GM18951 (cell line): ENCODE measurements around the gene LPCAT3.

Source experiments
- POLR2A ChIP-seq: IDR thresholded peaks from 4 replicates; pipeline ENCODE4 v1.6.1; 2011; ENCODE audit warnings: mild to moderate bottlenecking; ENCODE audit not compliant: insufficient read length, insufficient read depth; ENCODE audit errors: extremely low read depth
- in situ Hi-C: fragments of 300-500 bp; cut with MboI; formaldehyde crosslinking; loops from one replicate; pipeline ENCODE4 v1.12.0; 2022; ENCODE audit warnings: low sequenced_read_pairs, mixed read lengths, inconsistent platforms; ENCODE audit not compliant: unreplicated experiment

The LPCAT3 gene

DNA sequence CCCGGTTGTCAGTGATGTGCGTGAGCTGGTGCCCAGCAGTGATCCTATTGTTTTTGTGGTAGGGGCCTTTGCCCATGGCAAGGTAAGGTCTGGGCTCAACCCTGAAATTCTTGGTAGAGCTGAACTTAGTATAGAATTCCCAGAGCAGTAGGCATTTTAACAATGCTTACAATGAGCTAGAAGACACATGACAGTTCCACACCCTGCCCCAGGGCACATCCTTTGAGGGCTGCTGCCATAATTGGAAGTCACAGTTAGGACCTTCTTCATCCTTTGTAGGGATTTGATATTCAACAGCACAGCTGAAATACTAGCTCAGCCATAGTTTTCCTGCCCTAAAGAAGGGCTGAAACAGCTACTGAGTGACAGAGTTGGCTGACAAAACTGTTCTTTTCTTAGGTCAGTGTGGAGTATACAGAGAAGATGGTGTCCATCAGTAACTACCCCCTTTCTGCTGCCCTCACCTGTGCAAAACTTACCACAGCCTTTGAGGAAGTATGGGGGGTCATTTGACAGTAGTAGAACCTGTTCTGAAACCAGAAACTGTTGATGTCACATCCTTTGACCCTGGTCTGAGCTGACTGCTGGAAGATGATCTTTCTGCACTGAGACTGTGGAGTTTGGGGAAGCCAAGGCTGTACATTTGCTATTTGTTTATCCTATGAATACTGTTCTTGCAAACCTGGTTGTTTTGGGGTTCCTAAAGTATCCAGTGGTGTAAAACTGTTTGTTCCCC is 42.8 kb downstream of the LPCAT3 start:
- TF ChIP-seq POLR2A: no peak
- in situ Hi-C loops: no loop called here

DNA sequence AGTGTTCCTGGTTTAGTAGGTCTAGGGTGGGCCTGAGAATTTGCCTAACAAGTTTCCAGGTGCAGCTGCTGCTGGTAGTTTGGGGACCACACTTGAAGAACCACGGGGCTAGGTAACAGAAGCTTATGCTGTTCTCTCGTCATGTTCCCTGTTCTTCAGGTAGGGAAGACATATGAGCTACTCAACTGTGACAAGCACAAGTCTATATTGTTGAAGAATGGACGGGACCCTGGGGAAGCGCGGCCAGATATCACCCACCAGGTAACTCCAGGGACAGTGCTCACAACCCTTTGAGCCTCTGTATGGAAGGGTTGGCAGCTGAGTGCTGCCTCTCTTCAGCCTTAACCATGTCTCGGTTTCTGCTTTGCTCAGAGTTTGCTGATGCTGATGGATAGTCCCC is 44.1 kb downstream of the LPCAT3 start:
- TF ChIP-seq POLR2A: no peak
- in situ Hi-C loops: no loop called here

DNA sequence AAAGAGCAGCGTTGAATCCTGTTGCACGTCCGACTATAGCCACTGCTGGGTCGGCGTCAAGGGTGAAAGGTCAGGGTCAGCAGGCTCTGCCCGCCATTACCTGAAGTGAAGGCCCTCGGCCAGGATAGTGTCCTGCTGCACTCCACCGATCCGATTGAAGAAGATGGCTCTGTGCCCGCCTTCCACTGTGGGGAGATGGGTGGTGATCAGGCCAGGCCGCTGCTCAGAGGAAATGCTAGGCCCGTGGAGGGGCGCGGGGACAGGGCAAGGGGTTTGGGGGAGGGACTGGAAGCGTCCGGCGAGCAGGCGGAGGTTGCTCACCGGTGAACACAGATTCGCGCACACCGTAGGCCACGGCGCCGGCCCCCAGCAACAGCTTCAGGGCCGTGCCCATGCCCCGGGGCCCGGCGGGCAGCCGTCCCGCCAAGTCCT is 48.2 kb downstream of the LPCAT3 start:
- no peak for TF ChIP-seq POLR2A
- in situ Hi-C loops: no loop called here

- in situ Hi-C loops: no loop called here
- no peak for TF ChIP-seq POLR2A
Observed at GRCh38 chr12:6968426-6968825, 49.9 kb downstream of the LPCAT3 start.

- in situ Hi-C loops: no loop called here
Observed at GRCh38 chr12:6967651-6968100, 50.6 kb downstream of the LPCAT3 start.

GRCh38 chr12:6966351-6966750 is 51.9 kb downstream of the LPCAT3 start:
- no peak for TF ChIP-seq POLR2A

More at GRCh38 chr12:6967651-6968100, 50.6 kb downstream of the LPCAT3 start:
- no peak for TF ChIP-seq POLR2A

GRCh38 chr12:6965714-6966113 is 52.6 kb downstream of the LPCAT3 start:
- in situ Hi-C loops: no loop called here
- no peak for TF ChIP-seq POLR2A

More at GRCh38 chr12:6966351-6966750, 51.9 kb downstream of the LPCAT3 start:
- in situ Hi-C loops: no loop called here

GRCh38 chr12:6965026-6965661 is 53.1 kb downstream of the LPCAT3 start:
- peak; percentile 40 for TF ChIP-seq POLR2A
- in situ Hi-C loops: no loop called here

DNA sequence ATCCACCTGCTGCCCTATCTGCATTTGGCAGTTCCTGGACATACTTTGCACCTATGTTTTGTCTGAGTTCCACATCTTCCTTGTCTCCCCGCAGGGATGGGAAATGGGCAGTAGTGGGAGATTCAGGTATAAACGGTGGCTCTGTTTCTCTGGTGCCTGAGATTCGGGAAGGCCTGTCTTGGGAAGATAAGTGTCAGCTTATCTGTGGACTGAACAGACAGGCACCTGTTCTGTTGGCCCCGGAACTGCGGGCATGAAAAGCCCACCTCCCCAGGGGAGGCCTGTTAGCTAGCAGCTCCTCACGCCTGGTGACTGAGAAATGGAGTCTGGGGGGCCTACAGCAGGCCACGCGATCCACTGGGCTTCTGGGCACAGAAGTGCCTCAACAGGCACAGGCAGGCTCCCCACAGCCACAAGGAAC is 53.7 kb downstream of the LPCAT3 start:
- TF ChIP-seq POLR2A: no peak
- in situ Hi-C loops: no loop called here

GRCh38 chr12:6963791-6964413 is 54.4 kb downstream of the LPCAT3 start:
- in situ Hi-C loops: no loop called here
- TF ChIP-seq POLR2A: no peak

DNA sequence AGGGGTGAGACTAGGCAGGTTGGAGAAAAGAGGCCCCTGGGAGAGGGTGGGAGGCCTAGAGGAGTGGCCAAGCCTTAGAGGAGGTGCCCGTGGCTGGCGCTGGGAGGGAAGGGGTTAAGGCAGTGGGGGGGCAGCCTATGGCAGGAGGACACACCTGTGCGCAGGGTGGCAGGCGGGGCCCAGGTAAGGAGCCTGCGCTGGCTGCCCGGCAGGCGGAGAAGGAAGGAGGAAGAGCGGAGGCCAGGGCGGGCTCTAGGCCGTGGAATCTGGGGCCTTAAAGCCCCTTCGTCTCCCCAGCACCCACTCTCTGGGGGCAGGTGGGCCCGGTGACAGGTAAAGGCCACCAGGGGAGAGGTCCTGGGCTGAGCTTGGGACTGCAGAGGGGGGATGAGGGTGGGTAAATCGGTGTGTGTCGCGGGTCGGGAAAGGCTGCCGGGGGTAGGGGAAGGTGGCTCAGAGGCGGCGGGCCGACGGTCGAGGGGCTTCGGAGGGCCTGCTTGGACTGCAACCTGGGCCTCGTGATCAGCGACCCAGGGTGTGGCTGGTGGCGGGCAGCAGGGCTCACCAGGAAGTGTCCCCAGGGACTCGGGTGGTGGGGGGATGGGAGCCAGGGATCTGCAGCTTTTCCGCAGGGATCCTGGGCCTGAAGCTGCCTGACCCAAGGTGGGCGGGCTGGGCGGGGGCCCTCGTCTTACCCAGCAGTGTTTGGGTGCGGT is 55.1 kb downstream of the LPCAT3 start:
- in situ Hi-C loops: no loop called here
- no peak for TF ChIP-seq POLR2A

DNA sequence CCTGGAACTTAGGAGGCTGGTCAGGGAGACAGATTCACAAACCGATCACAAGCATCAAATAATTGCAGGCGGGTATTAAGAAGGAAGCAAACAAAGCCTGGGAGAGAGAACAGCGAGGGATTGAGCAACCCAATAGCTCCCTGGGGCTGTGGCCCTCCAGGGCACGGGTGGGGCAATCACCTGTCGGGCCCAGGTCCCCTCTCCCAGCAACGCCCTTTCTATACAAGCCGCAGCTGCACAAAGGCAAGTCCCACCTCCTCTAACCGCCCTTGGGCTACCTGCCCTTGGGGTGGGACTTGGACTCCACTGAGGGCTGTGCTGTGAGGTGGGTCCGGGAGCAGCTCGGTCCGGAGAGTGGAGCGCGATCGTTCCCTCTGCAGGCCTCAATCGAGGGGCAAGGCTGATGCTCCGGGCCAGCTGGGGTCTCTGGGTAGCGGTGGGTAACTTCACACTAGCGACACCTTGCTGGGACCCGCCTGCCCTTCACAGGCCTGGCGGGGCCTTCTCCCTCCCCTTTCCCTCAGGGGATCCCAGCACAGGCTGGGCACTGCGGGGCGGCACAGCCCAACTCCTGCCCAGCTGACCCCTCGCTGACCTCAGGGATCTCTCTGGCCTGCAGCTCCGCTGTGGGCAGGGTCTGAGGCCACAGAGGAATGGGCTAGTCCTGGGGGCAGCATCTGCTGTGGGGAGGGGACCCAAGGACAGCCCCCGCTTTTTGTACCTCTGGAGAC is 55.8 kb downstream of the LPCAT3 start:
- in situ Hi-C loops: no loop called here
- no peak for TF ChIP-seq POLR2A
